ENCODE data around the gene FOCAD. TPM values are rescaled to one million over a fixed set of nuclear protein-coding genes. Genes with fewer than 3 reads are reported as not detected.

Gene FOCAD
- total and polyA plus RNA-seq, 2 of the 8 experiments (the other 6 are each of a cell fraction or from before 2014, with no cell fraction given): 22.0 to 38.4 TPM

DNA sequence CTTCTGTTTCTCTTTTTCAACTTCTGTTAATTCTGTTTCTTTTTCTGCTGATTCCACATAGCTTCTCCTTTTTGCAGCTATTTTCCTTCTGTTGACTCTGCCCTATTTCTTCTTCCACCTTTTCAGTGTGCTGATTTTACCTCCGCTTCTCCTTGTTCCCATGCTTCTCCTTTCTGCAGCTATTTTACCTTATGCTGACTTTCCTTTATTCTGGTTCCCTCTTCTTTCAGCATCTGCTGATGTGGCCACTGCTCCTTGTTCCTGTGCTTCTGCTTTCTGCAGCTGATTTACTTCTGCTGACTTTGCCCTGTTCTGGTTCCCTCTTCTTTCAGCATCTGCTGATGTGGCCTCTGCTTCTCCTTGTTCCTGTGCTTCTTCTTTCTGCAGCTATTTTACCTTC is 288.6 kb downstream of the FOCAD start:
- Histone ChIP-seq H4K20me1 (replicated peaks in 1 of 2; ENCODE audit: control insufficient read depth in 1 of 2, insufficient read depth in 2 of 2, low read length in 2 of 2) (no peaks in the 10 kb centered on the region), H2AFZ (ENCODE audit: low read length) (no peak overlapping the region), H4K5ac (ENCODE audit: insufficient read length, low read depth, low read length) (no peak overlapping the region), H4K91ac (replicated peaks; ENCODE audit: insufficient read length, low read length) (no peak overlapping the region), H3K4me3 (ENCODE audit: extremely low read depth in 1 of 4, insufficient read depth in 2 of 4, low read depth in 3 of 4, low read length in 4 of 4) (no peak overlapping the region), H2AK5ac (ENCODE audit: low read depth, low read length) (no peak overlapping the region), H2BK120ac (replicated peaks; ENCODE audit: low read depth, low read length) (no peak overlapping the region), H2BK15ac (ENCODE audit: low read length) (no peak overlapping the region), H2BK12ac (ENCODE audit: low read depth, low read length) (no peak overlapping the region), H3K27me3 (replicated peaks in 1 of 4; ENCODE audit: control insufficient read depth in 3 of 4, extremely low read depth in 1 of 4, insufficient read depth in 3 of 4, low read length in 3 of 4) (no peaks in the 10 kb centered on the region), H3K4me1 (replicated peaks in 1 of 4; ENCODE audit: control insufficient read depth in 3 of 4, insufficient read depth in 4 of 4, low read length in 3 of 4) (no peaks in the 10 kb centered on the region), H3K4ac (replicated peaks; ENCODE audit: insufficient read length, low read depth, low read length) (no peak overlapping the region), H3K4me2 (ENCODE audit: insufficient read depth in 1 of 2, low read depth in 2 of 2, low read length in 2 of 2) (no peak overlapping the region), H3K79me1 (ENCODE audit: low read depth, low read length) (no peaks in the 10 kb centered on the region), H3K14ac (ENCODE audit: insufficient read length) (no peak overlapping the region), H4K8ac (ENCODE audit: extremely low read depth, insufficient read depth, low read length) (no peak overlapping the region), H2BK5ac (ENCODE audit: low read depth, low read length) (no peak overlapping the region), H3K9me3 (ENCODE audit: insufficient read depth in 2 of 2, low read depth in 1 of 2, low read length in 1 of 2) (no peaks in the 10 kb centered on the region), H3K36me3 (ENCODE audit: control insufficient read depth in 2 of 4, insufficient read depth in 4 of 4, low read length in 3 of 4) (peaks cover 0 to 11% (median 3%) of the 10 kb centered on the region in 4 experiments; a peak in 3 of 8 replicates), H3K23me2 (ENCODE audit: low read depth, low read length) (no peaks in the 10 kb centered on the region; the same call in 1 of the 2 replicates), H3K23ac (ENCODE audit: insufficient read length) (no peak overlapping the region), H3K9ac (replicated peaks in 1 of 4; ENCODE audit: extremely low read depth in 1 of 4, low read depth in 3 of 4, low read length in 3 of 4) (no peak overlapping the region), H3K56ac (replicated peaks; ENCODE audit: insufficient read length, low read depth, low read length) (no peak overlapping the region), H3K79me2 (ENCODE audit: control insufficient read depth in 1 of 2, insufficient read depth in 2 of 2, low read length in 2 of 2) (no peaks in the 10 kb centered on the region), H3K27ac (ENCODE audit: low read depth, low read length) (no peak overlapping the region), H2BK20ac (ENCODE audit: low read length) (no peak overlapping the region), H3K18ac (ENCODE audit: extremely low read depth, low read length) (no peak overlapping the region)
- no peak for TF ChIP-seq SRF (IDR thresholded peaks at IDR 0.05; ENCODE audit: low read depth, low read length)
- WGBS, 2 experiments (ENCODE audit: extremely low coverage in 1 of 2, insufficient coverage in 1 of 2, insufficient read length in 1 of 2, insufficient replicate concordance in 2 of 2, low coverage in 1 of 2, low lambda C conversion rate in 2 of 2, missing lambda C conversion rate in 1 of 2): 100% methylated on average over 1 of the region's 1 CpG; no CpG with 5 or more reads in 1 of the 2 experiments
- POLR2A ChIA-PET (ENCODE audit: partially characterized antibody): no interaction called here
- CTCF ChIA-PET (ENCODE audit: partially characterized antibody): interaction anchor here (0.7 kb wide), 1 partner anchor 88 kb away, joined by 3 read pairs; no protein-coding TSS in a partner anchor
- DNase-seq (ENCODE audit: low read depth in 1 of 2, low spot score in 2 of 2) (no peak), FAIRE-seq (no peak)

Data from H1 (cell line).